NCI-H2081 (cell line): ENCODE measurements around the gene ESX1.
"Not testable (repeated sequence)": the region's sequence is repeated elsewhere in the genome, so short reads cannot be mapped to it uniquely, and the experiment has no call there.

Source experiments
- DNase-seq, 2 experiments: peaks; one replicate each; lab custom pipeline; 2025; lab: John Stamatoyannopoulos, UW

The ESX1 gene

GRCh38 chrX:104254442-104255115 is at the start of gene ESX1:
ESX1 (minus strand) TSS chrX:104254933; CDS start chrX:104254849, 84 bp downstream.
- DNase-seq, result no peak

GRCh38 chrX:104295636-104296035 is 40.9 kb upstream of the ESX1 start:
- DNase-seq, result no peak

GRCh38 chrX:104288961-104289360 is 34.2 kb upstream of the ESX1 start:
- DNase-seq, result no peak

- no peak for DNase-seq
Observed at GRCh38 chrX:104288269-104288668, 33.5 kb upstream of the ESX1 start.

- DNase-seq, result no peak
Observed at GRCh38 chrX:104285201-104285600, 30.5 kb upstream of the ESX1 start.

GRCh38 chrX:104284507-104284906 is 29.8 kb upstream of the ESX1 start:
- DNase-seq, result no peak

GRCh38 chrX:104282166-104282725 is 27.5 kb upstream of the ESX1 start:
- no peak for DNase-seq

- no peak for DNase-seq
Observed at GRCh38 chrX:104281564-104281963, 26.8 kb upstream of the ESX1 start.

GRCh38 chrX:104280609-104281008 is 25.9 kb upstream of the ESX1 start:
- DNase-seq, result no peak

GRCh38 chrX:104270916-104271512 is 16.3 kb upstream of the ESX1 start:
- peak; percentile 67 to 76 for DNase-seq

- DNase-seq, result no peak
Observed at GRCh38 chrX:104270212-104270611, 15.5 kb upstream of the ESX1 start.

- no peak for DNase-seq
Observed at GRCh38 chrX:104255465-104255864, 732 bp upstream of the ESX1 start.

GRCh38 chrX:104253567-104254441 is 929 bp downstream of the ESX1 start:
- DNase-seq, result no peak

- DNase-seq, result no peak
Observed at GRCh38 chrX:104250470-104250869, 4.3 kb downstream of the ESX1 start.

- not testable (repeated sequence) for DNase-seq
Observed at GRCh38 chrX:104230060-104230459, 24.7 kb downstream of the ESX1 start.

- DNase-seq, result no peak
Observed at GRCh38 chrX:104211187-104211586, 43.5 kb downstream of the ESX1 start.

GRCh38 chrX:104205548-104205947 is 49.2 kb downstream of the ESX1 start:
- DNase-seq, result no peak
